OCI-LY3 (cell line): Measurements from ENCODE around the gene TSNAXIP1.

ENCODE experiments used
- CTCF ChIP-seq: fragments of 200-600, 300-600 bp; sonication (generic); IDR thresholded peaks from 2 replicates; pipeline ENCODE4 v1.5.1; 2014; ENCODE audit warnings: antibody characterized with exemption, low read length, low read depth
- EZH2phosphoT487 ChIP-seq: fragments of 200-600 bp; shearing (Covaris generic); IDR thresholded peaks from 2 replicates; pipeline ENCODE4 v1.6.1; 2018; ENCODE audit warnings: antibody characterized with exemption, mixed run types, low read depth

GRCh38 chr16:67766291-67766690, 40.4 kb upstream of the TSNAXIP1 start:
- TF ChIP-seq CTCF (no peak), EZH2phosphoT487 (no peak)
